Activated naive CD4-positive, alpha-beta T cell treated with anti-CD3 and anti-CD28 coated beads, Interleukin-2, amount 50 U/mL, for 72 hours (primary cell): Measurements from ENCODE around the gene LRBA. TPM values are rescaled to one million over a fixed set of nuclear protein-coding genes. Genes with fewer than 3 reads are reported as not detected.

ENCODE experiments used
- ATAC-seq, 2 donors: fragments of 150-1000 bp; cut with Tn5 transposase; 2 replicates each; pipeline ENCODE4 v1.10.0; 2021; ENCODE audit warnings: mild to moderate bottlenecking in 2 of 2, moderate library complexity in 2 of 2
- DNase-seq, 2 donors: peaks; one replicate each; pipeline ENCODE4 v3.0.0; 2021 to 2022; ENCODE audit warnings: low spot score in 2 of 2
- H3K27ac Mint-ChIP-seq, 2 donors: one replicate each; pipeline ENCODE4 v1.8.0; 2022; ENCODE audit warnings: mild to moderate bottlenecking in 2 of 2, mixed read lengths in 2 of 2
- H3K36me3 Mint-ChIP-seq, 2 donors: one replicate each; pipeline ENCODE4 v1.8.0; 2022; ENCODE audit warnings: mixed read lengths in 2 of 2
- H3K9me3 Mint-ChIP-seq, 2 donors: one replicate each; pipeline ENCODE4 v1.8.0; 2022; ENCODE audit warnings: mixed read lengths in 2 of 2
- total RNA-seq, 2 donors: library from RNA; stranded (reverse); gene quantifications; one replicate each; pipeline ENCODE4 v1.2.3, GENCODE V29; 2022

LRBA gene
- total RNA-seq, 2 donors from 2014 or later, result 72.0 to 77.9 TPM

DNA sequence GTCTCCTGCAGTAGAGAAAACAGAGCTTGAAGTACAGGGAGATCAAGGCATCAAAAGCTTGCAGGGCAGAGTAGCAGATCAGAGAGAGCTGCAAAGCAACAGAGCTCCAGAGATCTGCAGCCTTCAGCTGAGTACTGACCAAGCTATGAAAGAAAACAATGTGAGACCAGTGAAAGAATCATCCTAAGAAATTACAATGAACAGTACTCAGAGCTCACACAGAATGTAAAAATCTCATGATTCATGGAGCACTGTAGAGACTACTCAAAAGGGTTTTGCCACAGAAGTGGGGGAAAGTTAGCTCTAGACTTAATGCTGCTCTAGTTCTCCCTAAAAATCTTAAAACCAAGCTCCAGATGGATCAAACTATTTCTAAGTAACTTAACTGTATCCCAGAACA, 513.1 kb downstream of the LRBA start:
- peaks cover 15 to 28% of the 10 kb centered on the region in 2 donors for H3K36me3 Mint-ChIP-seq
- ATAC-seq (no peak), DNase-seq (no peak)
- peaks cover 4 to 10% of the 10 kb centered on the region in 2 donors for H3K9me3 Mint-ChIP-seq
- H3K27ac Mint-ChIP-seq, result no peak overlapping the region

- Mint-ChIP-seq H3K36me3 (peaks cover 15 to 28% of the 10 kb centered on the region in 2 donors), H3K9me3 (peaks cover 4 to 10% of the 10 kb centered on the region in 2 donors), H3K27ac (peak overlapping the region in 1 of 2 donors; percentile 22)
- ATAC-seq (peak; percentile 46 to 60), DNase-seq (no peak)
Measured at GRCh38 chr4:150501009-150501727, 513.9 kb downstream of the LRBA start.

- ATAC-seq (no peak), DNase-seq (no peak)
- Mint-ChIP-seq H3K36me3 (peaks cover 0 to 6% of the 10 kb centered on the region in 2 donors), H3K27ac (no peak overlapping the region), H3K9me3 (no peaks in the 10 kb centered on the region)
Measured at GRCh38 chr4:150497612-150498011, 517.5 kb downstream of the LRBA start.

GRCh38 chr4:150495550-150495949, 519.5 kb downstream of the LRBA start:
- Mint-ChIP-seq H3K36me3 (no peaks in the 10 kb centered on the region), H3K27ac (no peak overlapping the region), H3K9me3 (no peaks in the 10 kb centered on the region)
- DNase-seq (no peak), ATAC-seq (no peak)

GRCh38 chr4:150493851-150494250, 521.2 kb downstream of the LRBA start:
- DNase-seq (no peak), ATAC-seq (no peak)
- Mint-ChIP-seq H3K36me3 (no peaks in the 10 kb centered on the region), H3K9me3 (no peaks in the 10 kb centered on the region), H3K27ac (no peak overlapping the region)

- no peaks in the 10 kb centered on the region for H3K9me3 Mint-ChIP-seq
- peak overlapping the region in 1 of 2 donors; percentile 22 for H3K27ac Mint-ChIP-seq
- ATAC-seq (peak in 1 of 2 donors; percentile 93), DNase-seq (no peak)
- H3K36me3 Mint-ChIP-seq, result no peaks in the 10 kb centered on the region
Measured at GRCh38 chr4:150491132-150492049, 523.7 kb downstream of the LRBA start.

DNA sequence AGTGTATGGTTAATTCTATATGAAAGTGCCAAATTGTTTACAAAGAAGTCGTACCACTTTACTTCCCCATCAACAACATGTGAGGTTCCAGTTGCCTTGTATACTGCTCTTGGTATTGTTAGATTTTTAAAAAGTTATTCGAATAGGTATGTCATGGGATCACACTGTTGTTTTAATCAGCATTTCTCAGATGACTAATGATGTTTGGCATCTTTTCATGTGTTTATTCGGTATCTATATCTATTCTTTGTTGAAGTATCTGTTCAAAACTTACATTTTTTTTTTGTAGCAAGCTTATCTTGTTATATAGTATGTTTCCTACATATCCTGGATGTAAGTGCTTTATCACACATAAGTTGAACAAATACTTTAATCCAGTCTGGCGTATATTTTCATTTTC, 532.5 kb downstream of the LRBA start:
- DNase-seq, result no peak
- ATAC-seq, result no peak
- H3K27ac Mint-ChIP-seq, result no peak overlapping the region
- H3K9me3 Mint-ChIP-seq, result peaks cover 4 to 6% of the 10 kb centered on the region in 2 donors
- peaks cover 7 to 27% of the 10 kb centered on the region in 2 donors for H3K36me3 Mint-ChIP-seq

- no peak for DNase-seq
- Mint-ChIP-seq H3K36me3 (peaks cover 4 to 18% of the 10 kb centered on the region in 2 donors), H3K27ac (no peak overlapping the region), H3K9me3 (peaks cover 4 to 6% of the 10 kb centered on the region in 2 donors)
- no peak for ATAC-seq
Measured at GRCh38 chr4:150479657-150480056, 535.4 kb downstream of the LRBA start.

DNA sequence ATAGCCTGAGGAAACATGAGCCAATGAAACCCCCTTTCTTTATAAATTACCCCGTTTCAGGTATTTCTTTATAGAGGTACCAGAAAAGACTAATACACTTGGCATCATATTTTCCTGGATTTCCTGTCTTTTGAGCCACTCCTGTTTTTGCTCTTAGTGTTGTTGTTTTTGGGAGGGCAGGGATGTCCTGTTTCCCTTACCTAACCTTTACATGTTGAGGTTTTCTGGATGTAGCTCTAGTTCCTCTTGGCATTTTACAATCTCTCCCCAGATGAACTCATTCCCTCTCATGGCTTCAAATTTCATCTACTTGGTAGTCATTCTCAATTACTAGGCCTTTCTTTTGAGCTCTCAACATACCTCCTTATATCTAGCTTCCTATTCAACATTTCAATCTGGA, 537.2 kb downstream of the LRBA start:
- peaks cover 4 to 18% of the 10 kb centered on the region in 2 donors for H3K36me3 Mint-ChIP-seq
- DNase-seq (no peak), ATAC-seq (no peak)
- peaks cover 4 to 6% of the 10 kb centered on the region in 2 donors for H3K9me3 Mint-ChIP-seq
- H3K27ac Mint-ChIP-seq, result no peak overlapping the region

GRCh38 chr4:150476776-150477175, 538.3 kb downstream of the LRBA start:
- Mint-ChIP-seq H3K36me3 (peaks cover 4 to 18% of the 10 kb centered on the region in 2 donors), H3K27ac (no peak overlapping the region), H3K9me3 (peaks cover 4 to 6% of the 10 kb centered on the region in 2 donors)
- ATAC-seq (peak in 1 of 2 donors; percentile 48), DNase-seq (no peak)

DNA sequence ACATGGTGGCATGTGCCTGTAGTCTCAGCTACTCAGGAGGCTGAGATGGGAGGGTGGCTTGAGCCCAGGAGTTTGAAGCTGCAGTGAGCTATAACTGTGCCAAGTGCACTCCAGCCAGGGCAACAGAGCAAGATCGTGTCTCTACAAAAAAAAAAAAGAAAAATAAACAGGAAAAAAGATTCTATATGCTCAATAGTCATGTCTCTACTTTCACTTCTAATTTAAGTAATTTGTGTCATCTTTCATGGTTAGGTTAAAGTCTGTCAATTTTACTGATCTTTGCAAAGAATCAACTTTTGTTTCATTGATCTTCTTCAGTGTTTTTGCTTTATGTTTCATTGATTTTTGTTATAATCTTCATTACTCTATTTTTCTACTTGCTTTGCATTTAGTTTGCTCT, 539.3 kb downstream of the LRBA start:
- ATAC-seq (peak in 1 of 2 donors; percentile 68), DNase-seq (no peak)
- Mint-ChIP-seq H3K36me3 (peaks cover 10 to 11% of the 10 kb centered on the region in 2 donors), H3K9me3 (peaks cover 4 to 6% of the 10 kb centered on the region in 2 donors), H3K27ac (peak overlapping the region in 1 of 2 donors; percentile 67)

DNA sequence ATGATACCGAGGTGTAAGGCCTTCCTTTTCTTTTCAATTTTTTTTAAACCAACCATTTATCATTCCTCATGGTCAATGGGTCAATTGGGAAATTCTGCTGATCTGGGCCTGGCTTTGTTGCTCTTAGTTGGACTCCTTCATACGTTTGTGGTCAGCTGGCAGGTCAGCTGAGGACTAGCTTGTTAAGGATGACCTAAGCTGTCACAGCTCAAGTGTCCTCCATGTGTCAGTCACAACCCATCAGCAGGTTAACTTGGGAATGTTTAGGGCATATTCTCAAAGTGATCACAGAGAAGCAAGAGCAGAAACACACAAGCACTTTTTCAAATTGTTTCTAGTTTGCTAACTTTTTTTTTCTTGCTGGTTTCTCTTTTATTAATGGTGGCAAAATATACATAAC, 550.6 kb downstream of the LRBA start:
- Mint-ChIP-seq H3K27ac (no peak overlapping the region), H3K9me3 (no peaks in the 10 kb centered on the region), H3K36me3 (peaks cover 12 to 14% of the 10 kb centered on the region in 2 donors)
- ATAC-seq (no peak), DNase-seq (no peak)

- DNase-seq, result no peak
- Mint-ChIP-seq H3K27ac (no peak overlapping the region), H3K36me3 (peaks cover 14 to 18% of the 10 kb centered on the region in 2 donors), H3K9me3 (no peaks in the 10 kb centered on the region)
- ATAC-seq, result no peak
Measured at GRCh38 chr4:150462743-150463142, 552.3 kb downstream of the LRBA start.

GRCh38 chr4:150461957-150462356, 553.1 kb downstream of the LRBA start:
- no peak for ATAC-seq

DNA sequence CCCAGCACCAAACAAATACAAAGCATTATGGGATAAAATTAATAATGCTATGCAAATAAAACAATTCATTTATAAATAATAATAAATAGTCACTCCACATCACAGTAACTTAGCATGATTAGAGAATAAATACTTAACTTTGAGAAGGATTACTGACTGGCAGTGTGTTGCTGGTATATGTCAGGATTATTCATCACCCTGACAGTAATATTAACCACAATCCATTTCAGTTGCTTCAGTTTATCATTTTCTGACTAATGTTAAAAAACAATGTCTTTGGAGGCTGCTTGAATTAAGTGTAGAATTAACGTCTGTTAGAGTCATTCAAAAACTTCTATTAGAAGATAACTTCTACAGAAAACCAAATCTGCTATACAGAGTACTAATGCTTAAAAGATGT, 557.3 kb downstream of the LRBA start:
- H3K27ac Mint-ChIP-seq, result no peak overlapping the region
- H3K36me3 Mint-ChIP-seq, result peaks cover 11 to 12% of the 10 kb centered on the region in 2 donors
- no peak for ATAC-seq
- H3K9me3 Mint-ChIP-seq, result peaks cover 10 to 11% of the 10 kb centered on the region in 2 donors
- no peak for DNase-seq

More at GRCh38 chr4:150461957-150462356, 553.1 kb downstream of the LRBA start:
- no peak for DNase-seq
- H3K36me3 Mint-ChIP-seq, result peaks cover 14 to 18% of the 10 kb centered on the region in 2 donors
- no peak overlapping the region for H3K27ac Mint-ChIP-seq
- H3K9me3 Mint-ChIP-seq, result no peaks in the 10 kb centered on the region

DNA sequence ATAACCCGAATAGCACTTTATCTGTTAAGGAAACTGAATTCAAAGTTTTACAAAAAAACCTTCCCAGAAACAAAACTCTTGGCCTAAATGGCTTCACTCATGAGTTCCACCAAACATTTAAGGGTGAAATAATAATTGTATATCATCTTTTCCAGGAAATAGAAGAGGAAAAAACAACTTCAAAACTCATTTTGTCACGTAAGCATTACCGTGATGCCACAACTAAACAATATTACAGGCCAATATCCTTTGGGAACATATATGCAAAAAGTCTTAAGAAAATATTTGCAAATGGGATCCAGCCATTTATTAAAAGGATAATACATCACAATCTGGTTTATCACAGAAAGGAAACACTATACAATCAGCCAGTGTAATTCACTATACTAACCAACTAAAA, 563.2 kb downstream of the LRBA start:
- Mint-ChIP-seq H3K36me3 (peaks cover 8 to 24% of the 10 kb centered on the region in 2 donors), H3K27ac (no peak overlapping the region), H3K9me3 (peaks cover 10 to 11% of the 10 kb centered on the region in 2 donors)
- no peak for DNase-seq
- no peak for ATAC-seq

GRCh38 chr4:150447356-150447755, 567.7 kb downstream of the LRBA start:
- Mint-ChIP-seq H3K9me3 (no peaks in the 10 kb centered on the region), H3K27ac (no peak overlapping the region), H3K36me3 (peaks cover 8 to 12% of the 10 kb centered on the region in 2 donors)
- no peak for DNase-seq
- ATAC-seq, result no peak
